Thoracic aorta (tissue), 2 donors: ENCODE data around the gene NOL4L. TPM values are rescaled to one million over a fixed set of nuclear protein-coding genes. Genes with fewer than 3 reads are reported as not detected.

Experiments
- ATAC-seq: fragments of 150-250 bp; one replicate; pipeline ENCODE4 v1.8.0; 2017; ENCODE audit warnings: low read depth; ENCODE audit not compliant: insufficient number of reproducible peaks, low FRiP score
- DNase-seq: peaks from one replicate; pipeline ENCODE4 v3.0.0-alpha.2; 2020; ENCODE audit warnings: low spot score
- H3K27ac ChIP-seq, 2 donors: fragments of 200-600 bp; sonication (generic); 1 replicate in 1 of 2; 2 replicates in 1 of 2; pipeline ENCODE4 v1.5.1; 2016; ENCODE audit warnings: mild to moderate bottlenecking in 2 of 2, moderate library complexity in 2 of 2
- H3K27me3 ChIP-seq: fragments of 200-600 bp; sonication (generic); replicated peaks from 2 replicates; pipeline ENCODE4 v1.6.0; 2016; ENCODE audit warnings: mild to moderate bottlenecking; ENCODE audit not compliant: insufficient read depth
- H3K36me3 ChIP-seq: fragments of 200-600 bp; sonication (generic); one replicate; pipeline ENCODE4 v1.5.1; 2016
- H3K4me1 ChIP-seq, 2 donors: fragments of 200-600 bp; sonication (generic); 1 replicate in 1 of 2; 2 replicates in 1 of 2; pipeline versions ENCODE4 v1.5.1 to v1.6.0; 2016; ENCODE audit warnings: low read depth in 2 of 2, mild to moderate bottlenecking in 1 of 2; ENCODE audit not compliant: control insufficient read depth in 1 of 2
- H3K4me3 ChIP-seq: fragments of 200-600 bp; sonication (generic); 2 replicates; pipeline ENCODE4 v1.5.1; 2016; ENCODE audit warnings: mild to moderate bottlenecking
- H3K9me3 ChIP-seq: fragments of 200-600 bp; sonication (generic); 2 replicates; pipeline ENCODE4 v1.5.1; 2016
- CTCF ChIP-seq: fragments of 200-600 bp; sonication (generic); IDR thresholded peaks from one replicate; pipeline ENCODE4 v1.5.1; 2019; ENCODE audit warnings: antibody characterized with exemption
- total RNA-seq, 2 donors: library from RNA; depleted of rRNA; stranded (reverse); fragments of >200 nt; gene quantifications; one replicate each; pipeline versions ENCODE4 v1.1.0 to v1.2.3, GENCODE V29; 2016

The NOL4L gene
- total RNA-seq, 2 donors from 2014 or later = 17.5 to 23.7 TPM

- H3K9me3 ChIP-seq = no peaks in the 10 kb centered on the region
- no peaks in the 10 kb centered on the region for H3K36me3 ChIP-seq
- no peak overlapping the region for H3K4me3 ChIP-seq
- TF ChIP-seq CTCF = no peak
- H3K4me1 ChIP-seq = peaks cover 0 to 11% of the 10 kb centered on the region in 2 donors
- H3K27ac ChIP-seq = no peak overlapping the region
- DNase-seq = no peak
- no peaks in the 10 kb centered on the region for H3K27me3 ChIP-seq
- no peak for ATAC-seq
Observed at GRCh38 chr20:32527052-32527446, 58.1 kb downstream of the NOL4L start.

GRCh38 chr20:32526541-32526940 lies 58.6 kb downstream of the NOL4L start:
- Histone ChIP-seq H3K36me3 (no peaks in the 10 kb centered on the region), H3K9me3 (no peaks in the 10 kb centered on the region), H3K4me1 (peaks cover 0 to 11% of the 10 kb centered on the region in 2 donors), H3K27me3 (no peaks in the 10 kb centered on the region), H3K27ac (no peak overlapping the region), H3K4me3 (no peak overlapping the region)
- DNase-seq = no peak
- no peak for TF ChIP-seq CTCF
- ATAC-seq = no peak

- no peak for TF ChIP-seq CTCF
- no peaks in the 10 kb centered on the region for H3K9me3 ChIP-seq
- peaks cover 0 to 11% of the 10 kb centered on the region in 2 donors for H3K4me1 ChIP-seq
- no peaks in the 10 kb centered on the region for H3K36me3 ChIP-seq
- ATAC-seq = no peak
- DNase-seq = no peak
- no peaks in the 10 kb centered on the region for H3K27me3 ChIP-seq
- H3K27ac ChIP-seq = no peak overlapping the region
- no peak overlapping the region for H3K4me3 ChIP-seq
Observed at GRCh38 chr20:32526125-32526524, 59.0 kb downstream of the NOL4L start.

- H3K27me3 ChIP-seq = no peaks in the 10 kb centered on the region
- peaks cover 0 to 11% of the 10 kb centered on the region in 2 donors for H3K4me1 ChIP-seq
- no peaks in the 10 kb centered on the region for H3K9me3 ChIP-seq
- H3K27ac ChIP-seq = no peak overlapping the region
- H3K4me3 ChIP-seq = no peak overlapping the region
- no peaks in the 10 kb centered on the region for H3K36me3 ChIP-seq
- DNase-seq (peak; percentile 30), ATAC-seq (peak; percentile 30)
- no peak for TF ChIP-seq CTCF
Observed at GRCh38 chr20:32524829-32525501, 60.2 kb downstream of the NOL4L start.

GRCh38 chr20:32523613-32524213 lies 61.4 kb downstream of the NOL4L start:
- H3K4me3 ChIP-seq = no peak overlapping the region
- H3K27ac ChIP-seq = no peak overlapping the region
- H3K36me3 ChIP-seq = no peaks in the 10 kb centered on the region
- DNase-seq (no peak), ATAC-seq (no peak)
- H3K9me3 ChIP-seq = no peaks in the 10 kb centered on the region
- no peaks in the 10 kb centered on the region for H3K27me3 ChIP-seq
- H3K4me1 ChIP-seq = peaks cover 0 to 11% of the 10 kb centered on the region in 2 donors
- TF ChIP-seq CTCF = no peak
